Measurements from ENCODE around the gene PAPOLB.
"Not testable (repeated sequence)": the region's sequence is repeated elsewhere in the genome, so short reads cannot be mapped to it uniquely, and the experiment has no call there.

Gene PAPOLB

DNA sequence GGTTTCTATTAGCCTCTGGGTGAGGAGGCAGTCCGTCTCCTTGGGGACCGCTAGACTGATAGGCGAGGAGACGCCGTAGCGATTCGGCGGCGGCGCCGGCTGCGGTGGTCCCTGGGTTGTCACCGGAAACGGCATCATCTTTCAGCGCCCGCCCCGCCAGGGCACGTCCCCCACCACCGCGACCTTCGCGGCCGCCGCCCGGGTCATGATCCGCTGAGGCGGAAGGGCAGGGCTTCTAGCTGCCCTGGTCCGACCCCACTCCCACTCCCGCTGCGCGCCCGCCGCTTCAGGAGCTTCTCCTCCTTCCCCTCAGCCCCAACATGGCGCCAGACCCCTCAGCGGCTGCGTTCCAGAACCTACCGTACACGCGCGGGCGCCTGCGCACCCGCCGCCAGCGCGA lies at the start of gene PAPOLB:
Gene PAPOLB (minus strand): TSS at position 358 of the 400 bp plus-strand sequence. CDS start 220 bp downstream, at position 138.
- Histone ChIP-seq H3K9me3 (ENCODE audit: control insufficient read depth, insufficient read depth, low read length) (peaks cover 3% of the 10 kb centered on the region; the same call in 1 of the 2 replicates), H3K36me3 (ENCODE audit: insufficient read depth, low read length) (no peaks in the 10 kb centered on the region), H3K4me1 (ENCODE audit: insufficient read depth, low read length) (no peaks in the 10 kb centered on the region), H3K9ac (ENCODE audit: low read depth, low read length) (peak within 1 kb of the TSS; percentile 57; the same call in 1 of the 2 replicates)

DNA sequence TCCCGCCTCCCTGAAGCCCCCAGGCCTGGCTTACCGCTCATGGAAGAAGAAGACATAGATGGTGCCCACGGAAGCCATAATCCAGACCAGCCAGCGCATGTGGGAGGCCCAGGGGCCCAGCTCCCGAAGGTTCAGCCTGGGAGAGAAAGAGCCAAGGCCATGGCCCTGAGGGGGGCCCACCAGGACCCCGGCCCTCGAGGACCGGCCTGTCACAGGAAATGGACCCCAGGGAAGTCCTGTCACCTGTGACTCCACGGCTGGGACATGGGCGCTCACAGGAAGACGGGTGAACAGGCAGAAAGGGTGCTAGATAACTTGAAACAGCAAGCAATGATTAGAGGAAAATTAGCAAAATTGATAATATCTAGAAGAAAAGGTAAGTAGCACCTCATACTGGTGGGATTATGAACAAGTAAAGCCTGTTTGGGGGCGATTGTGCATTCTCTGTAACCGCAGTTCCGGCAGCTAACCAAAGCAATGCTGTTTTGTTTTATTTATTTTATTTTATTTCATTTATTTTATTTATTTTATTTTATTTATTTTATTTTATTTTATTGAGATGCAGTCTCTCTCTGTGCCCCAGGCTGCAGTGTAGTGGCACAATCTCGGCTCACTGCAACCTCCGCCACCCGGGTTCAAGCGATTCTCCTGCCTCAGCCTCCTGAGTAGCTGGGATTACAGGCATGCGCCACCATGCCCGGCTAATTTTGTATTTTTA lies 49.4 kb upstream of the PAPOLB start:
- Histone ChIP-seq H3K36me3 (ENCODE audit: insufficient read depth, low read length) (no peaks in the 10 kb centered on the region), H3K9me3 (ENCODE audit: control insufficient read depth, insufficient read depth, low read length) (no peaks in the 10 kb centered on the region), H3K4me1 (ENCODE audit: insufficient read depth, low read length) (no peaks in the 10 kb centered on the region), H3K9ac (ENCODE audit: low read depth, low read length) (no peak overlapping the region)

DNA sequence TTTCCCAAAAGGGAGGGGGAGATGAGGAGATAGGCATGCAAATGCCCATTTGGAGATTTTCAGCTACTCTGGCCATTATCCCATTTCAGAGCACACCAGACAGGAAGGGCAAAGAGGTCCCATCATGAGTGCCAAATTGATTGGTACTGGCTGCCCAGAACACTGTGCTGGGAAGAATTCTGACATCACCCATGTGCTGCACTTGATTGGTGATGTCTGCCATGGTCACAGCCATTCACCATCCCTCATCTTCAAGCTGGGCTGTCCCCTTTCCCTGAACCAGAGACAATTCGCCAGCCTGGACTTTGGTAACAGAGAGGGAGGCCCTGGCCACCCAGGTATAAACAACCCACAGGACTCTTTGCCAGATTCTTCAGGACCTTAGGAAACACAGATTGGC lies 44.9 kb upstream of the PAPOLB start:
- H3K9me3 ChIP-seq (ENCODE audit: control insufficient read depth, insufficient read depth, low read length), result no peaks in the 10 kb centered on the region
- no peak overlapping the region for H3K9ac ChIP-seq (ENCODE audit: low read depth, low read length)
- no peaks in the 10 kb centered on the region for H3K36me3 ChIP-seq (ENCODE audit: insufficient read depth, low read length)
- no peaks in the 10 kb centered on the region for H3K4me1 ChIP-seq (ENCODE audit: insufficient read depth, low read length)

DNA sequence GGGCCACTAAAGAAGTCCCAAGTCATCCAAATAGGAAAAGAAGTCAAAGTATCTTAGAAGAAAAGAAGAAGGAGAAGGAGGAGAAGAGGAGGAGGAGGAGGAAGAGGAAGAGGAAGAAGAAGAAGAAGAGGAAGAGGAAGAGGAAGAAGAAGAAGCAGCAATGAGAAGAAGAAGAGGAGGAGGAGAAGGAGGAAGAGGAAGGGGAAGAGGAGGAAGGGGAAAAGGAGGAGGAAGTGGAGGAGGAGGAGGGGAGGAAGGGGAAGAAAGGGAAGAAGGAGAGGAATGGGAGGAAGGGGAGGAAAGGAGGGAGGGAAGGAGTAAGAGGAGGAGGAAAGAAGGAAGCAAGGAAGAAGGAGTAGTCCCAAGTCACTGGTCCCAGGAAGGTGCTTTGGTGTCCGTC lies 43.3 kb upstream of the PAPOLB start:
- H3K4me1 ChIP-seq (ENCODE audit: insufficient read depth, low read length), result no peaks in the 10 kb centered on the region
- H3K9me3 ChIP-seq (ENCODE audit: control insufficient read depth, insufficient read depth, low read length), result no peaks in the 10 kb centered on the region
- H3K36me3 ChIP-seq (ENCODE audit: insufficient read depth, low read length), result no peaks in the 10 kb centered on the region
- no peak overlapping the region for H3K9ac ChIP-seq (ENCODE audit: low read depth, low read length)

DNA sequence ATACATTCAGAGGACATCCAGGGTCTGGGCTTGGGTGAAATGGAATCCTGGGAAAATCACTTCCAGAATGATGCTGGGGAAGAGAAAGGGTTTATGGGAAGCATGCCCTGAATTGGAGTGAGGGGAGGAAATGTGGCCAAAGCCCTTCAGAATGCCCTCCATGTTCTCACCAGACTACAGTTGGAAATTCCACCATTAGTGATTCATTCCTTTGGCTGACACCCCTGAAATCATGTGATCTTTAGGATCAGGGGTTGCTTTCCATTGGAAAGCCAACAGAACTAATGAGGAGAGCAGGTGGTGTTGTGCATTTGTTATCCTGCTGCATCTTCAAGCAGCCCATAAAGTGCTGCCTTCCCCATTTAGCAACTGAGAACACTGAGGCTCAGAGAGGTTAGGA lies 42.5 kb upstream of the PAPOLB start:
- Histone ChIP-seq H3K36me3 (ENCODE audit: insufficient read depth, low read length) (no peaks in the 10 kb centered on the region), H3K9me3 (ENCODE audit: control insufficient read depth, insufficient read depth, low read length) (no peaks in the 10 kb centered on the region), H3K9ac (ENCODE audit: low read depth, low read length) (no peak overlapping the region), H3K4me1 (ENCODE audit: insufficient read depth, low read length) (no peaks in the 10 kb centered on the region)

DNA sequence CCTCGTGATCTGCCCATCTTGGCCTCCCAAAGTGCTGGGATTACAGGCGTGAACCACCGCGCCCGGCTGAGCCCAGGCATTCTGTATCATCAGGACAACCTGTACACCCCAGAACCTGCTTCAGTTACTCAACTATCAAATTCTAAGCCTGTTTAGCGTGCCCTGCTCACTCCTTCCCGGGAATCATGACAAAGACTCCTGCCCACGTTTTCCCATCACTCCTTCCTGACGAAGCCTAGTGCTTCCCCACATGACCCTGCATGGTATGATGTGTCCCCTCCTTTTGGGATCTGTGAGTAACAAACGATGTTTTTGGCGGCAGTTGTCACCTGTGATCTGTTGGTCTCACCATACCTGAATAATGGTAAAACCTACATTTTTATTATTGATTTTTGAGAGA lies 33.9 kb upstream of the PAPOLB start:
- Histone ChIP-seq H3K9me3 (ENCODE audit: control insufficient read depth, insufficient read depth, low read length) (no peaks in the 10 kb centered on the region), H3K36me3 (ENCODE audit: insufficient read depth, low read length) (no peaks in the 10 kb centered on the region), H3K4me1 (ENCODE audit: insufficient read depth, low read length) (no peaks in the 10 kb centered on the region), H3K9ac (ENCODE audit: low read depth, low read length) (no peak overlapping the region)

DNA sequence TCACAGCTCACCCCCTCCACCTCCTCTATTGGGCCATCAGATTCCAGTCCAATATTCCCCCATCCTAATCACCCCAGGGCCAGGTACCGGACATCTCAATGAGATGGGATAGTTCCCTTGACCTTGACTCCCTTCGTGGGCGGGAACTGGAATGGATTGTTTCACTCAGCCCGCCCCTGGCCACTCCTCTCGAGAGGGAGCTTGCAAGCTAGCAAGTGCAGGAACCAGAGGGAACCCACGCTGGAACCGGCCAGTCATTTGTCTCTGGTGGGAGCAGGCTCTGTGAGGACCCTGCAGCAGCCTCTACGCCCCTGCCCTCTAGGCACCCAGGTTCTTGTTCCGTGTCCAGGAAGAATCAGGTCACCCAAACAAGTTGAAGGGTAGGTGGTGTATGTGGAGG lies 32.7 kb upstream of the PAPOLB start:
- no peaks in the 10 kb centered on the region for H3K9me3 ChIP-seq (ENCODE audit: control insufficient read depth, insufficient read depth, low read length)
- H3K9ac ChIP-seq (ENCODE audit: low read depth, low read length), result no peak overlapping the region
- no peaks in the 10 kb centered on the region for H3K4me1 ChIP-seq (ENCODE audit: insufficient read depth, low read length)
- H3K36me3 ChIP-seq (ENCODE audit: insufficient read depth, low read length), result no peaks in the 10 kb centered on the region

DNA sequence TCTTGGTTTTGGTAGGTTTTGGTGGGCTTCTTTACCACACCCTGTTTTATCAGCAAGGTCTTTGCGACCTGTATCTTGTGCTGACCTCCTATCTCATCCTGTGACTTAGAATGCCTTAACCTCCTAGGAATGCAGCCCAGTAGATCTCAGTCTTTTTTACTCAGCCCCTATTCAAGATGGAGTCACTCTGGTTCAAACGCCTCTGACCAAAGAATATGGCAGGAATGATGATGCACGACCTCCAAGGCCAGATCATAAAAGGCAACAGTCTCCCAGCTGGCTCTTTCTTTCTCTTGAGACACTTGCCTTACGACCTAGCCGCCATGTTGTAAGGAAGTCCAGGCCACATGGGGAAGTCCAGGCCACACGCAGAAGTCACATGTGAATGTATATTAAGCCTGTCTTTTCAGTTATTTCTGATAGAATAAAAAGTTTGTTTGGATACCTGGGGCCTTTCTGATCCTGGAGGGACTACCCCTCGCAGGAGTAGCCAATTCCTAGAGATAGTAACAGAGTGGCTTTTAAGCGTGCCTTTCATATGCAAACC lies 32.2 kb upstream of the PAPOLB start:
- Histone ChIP-seq H3K9ac (ENCODE audit: low read depth, low read length) (no peak overlapping the region), H3K4me1 (ENCODE audit: insufficient read depth, low read length) (no peaks in the 10 kb centered on the region), H3K9me3 (ENCODE audit: control insufficient read depth, insufficient read depth, low read length) (no peaks in the 10 kb centered on the region), H3K36me3 (ENCODE audit: insufficient read depth, low read length) (no peaks in the 10 kb centered on the region)

DNA sequence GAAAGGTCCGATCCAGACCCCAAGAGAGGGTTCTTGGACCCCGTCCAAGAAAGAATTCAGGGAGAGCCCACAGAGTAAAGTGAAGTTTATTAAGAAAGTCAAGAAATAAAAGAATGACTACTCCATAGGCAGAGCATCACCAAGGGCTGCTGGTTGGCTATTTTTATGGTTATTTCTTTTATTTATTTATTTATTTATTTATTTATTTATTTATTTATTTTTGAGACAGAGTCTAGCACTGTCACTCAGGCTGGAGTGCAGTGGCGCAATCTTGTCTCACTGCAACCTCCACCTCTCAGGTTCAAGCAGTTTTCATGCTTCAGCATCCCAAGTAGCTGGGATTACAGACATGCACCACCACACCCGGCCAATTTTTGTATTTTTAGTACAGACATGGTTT lies 31.4 kb upstream of the PAPOLB start:
- not testable (repeated sequence) for H3K9me3 ChIP-seq (ENCODE audit: control insufficient read depth, insufficient read depth, low read length); H3K9ac ChIP-seq (ENCODE audit: low read depth, low read length); H3K4me1 ChIP-seq (ENCODE audit: insufficient read depth, low read length); H3K36me3 ChIP-seq (ENCODE audit: insufficient read depth, low read length)

DNA sequence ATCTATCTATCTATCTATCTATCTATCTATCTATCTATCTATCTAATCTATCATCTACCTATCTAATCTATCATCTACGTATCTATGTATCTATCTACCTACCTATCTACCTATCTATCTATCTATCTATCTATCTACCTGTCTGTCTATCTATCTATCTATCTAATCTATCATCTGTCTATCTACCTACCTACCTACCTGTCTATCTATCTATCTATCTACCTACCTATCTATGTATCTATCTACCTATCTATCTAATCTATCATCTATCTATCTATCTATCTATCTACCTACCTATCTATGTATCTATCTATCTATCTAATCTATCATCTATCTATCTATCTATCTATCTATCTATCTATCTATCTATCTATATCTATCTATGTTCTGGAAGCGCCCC lies 29.7 kb upstream of the PAPOLB start:
- not testable (repeated sequence) for H3K4me1 ChIP-seq (ENCODE audit: insufficient read depth, low read length); H3K9ac ChIP-seq (ENCODE audit: low read depth, low read length); H3K9me3 ChIP-seq (ENCODE audit: control insufficient read depth, insufficient read depth, low read length); H3K36me3 ChIP-seq (ENCODE audit: insufficient read depth, low read length)

DNA sequence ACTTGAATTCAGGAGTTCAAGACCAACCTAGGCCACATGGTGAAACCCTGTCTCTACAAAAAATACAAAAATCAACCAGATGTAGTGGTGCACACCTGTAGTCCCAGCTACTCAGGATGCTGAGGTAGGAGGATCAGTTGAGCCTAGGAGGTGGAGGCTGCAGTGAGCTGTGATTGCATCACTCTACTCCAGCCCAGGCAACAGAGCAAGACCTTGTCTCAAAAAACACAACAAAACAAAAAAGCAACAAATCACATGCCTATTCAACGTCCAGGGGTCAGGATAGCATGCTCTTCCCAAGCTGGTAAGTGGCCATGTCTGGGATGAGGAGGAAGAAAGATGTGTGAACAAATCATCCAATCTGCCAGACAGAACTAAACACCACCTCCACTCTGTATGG lies 27.9 kb upstream of the PAPOLB start:
- H3K36me3 ChIP-seq (ENCODE audit: insufficient read depth, low read length), result no peaks in the 10 kb centered on the region
- no peaks in the 10 kb centered on the region for H3K4me1 ChIP-seq (ENCODE audit: insufficient read depth, low read length)
- H3K9me3 ChIP-seq (ENCODE audit: control insufficient read depth, insufficient read depth, low read length), result no peaks in the 10 kb centered on the region
- no peak overlapping the region for H3K9ac ChIP-seq (ENCODE audit: low read depth, low read length)

DNA sequence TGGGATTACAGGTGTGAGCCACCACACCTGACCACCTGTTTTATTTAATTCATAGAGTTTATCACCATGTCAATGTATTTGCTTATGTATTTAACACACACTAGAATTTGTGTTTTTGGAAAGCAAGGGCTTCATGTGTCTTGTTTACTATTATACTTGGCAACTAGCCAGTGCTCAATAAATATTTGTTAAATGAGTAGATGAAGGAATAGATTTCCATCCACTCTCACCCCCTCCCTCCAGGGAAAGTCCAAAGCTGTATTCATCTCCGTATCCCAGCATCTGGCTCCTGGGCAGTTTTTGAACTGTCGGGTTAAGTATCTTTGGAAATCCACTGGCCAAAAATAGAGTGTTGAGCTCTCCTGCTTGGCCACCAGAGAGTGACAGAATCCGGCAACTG lies 26.3 kb upstream of the PAPOLB start:
- H3K4me1 ChIP-seq (ENCODE audit: insufficient read depth, low read length), result no peaks in the 10 kb centered on the region
- no peaks in the 10 kb centered on the region for H3K9me3 ChIP-seq (ENCODE audit: control insufficient read depth, insufficient read depth, low read length)
- no peaks in the 10 kb centered on the region for H3K36me3 ChIP-seq (ENCODE audit: insufficient read depth, low read length)
- no peak overlapping the region for H3K9ac ChIP-seq (ENCODE audit: low read depth, low read length)

DNA sequence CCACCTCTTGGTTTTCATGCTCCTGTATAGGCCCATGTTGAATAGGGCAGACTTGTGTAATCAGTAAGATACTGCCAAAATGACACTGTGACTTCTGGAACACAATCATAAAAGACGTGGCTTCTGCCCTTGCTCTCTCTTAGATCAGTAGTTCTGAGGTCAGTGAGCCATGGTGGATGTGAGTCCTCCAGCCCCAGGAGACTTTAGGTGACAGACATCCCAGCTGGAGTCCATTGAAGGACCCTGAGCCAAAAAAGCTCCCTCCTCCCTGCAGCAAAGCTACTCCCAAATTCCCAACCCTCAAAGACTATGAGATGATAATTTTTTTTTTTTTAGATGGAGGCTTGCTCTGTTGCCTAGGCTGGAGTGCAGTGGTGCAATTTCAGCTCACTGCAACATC lies 24.8 kb upstream of the PAPOLB start:
- Histone ChIP-seq H3K9me3 (ENCODE audit: control insufficient read depth, insufficient read depth, low read length) (no peaks in the 10 kb centered on the region), H3K36me3 (ENCODE audit: insufficient read depth, low read length) (no peaks in the 10 kb centered on the region), H3K9ac (ENCODE audit: low read depth, low read length) (no peak overlapping the region), H3K4me1 (ENCODE audit: insufficient read depth, low read length) (no peaks in the 10 kb centered on the region)

DNA sequence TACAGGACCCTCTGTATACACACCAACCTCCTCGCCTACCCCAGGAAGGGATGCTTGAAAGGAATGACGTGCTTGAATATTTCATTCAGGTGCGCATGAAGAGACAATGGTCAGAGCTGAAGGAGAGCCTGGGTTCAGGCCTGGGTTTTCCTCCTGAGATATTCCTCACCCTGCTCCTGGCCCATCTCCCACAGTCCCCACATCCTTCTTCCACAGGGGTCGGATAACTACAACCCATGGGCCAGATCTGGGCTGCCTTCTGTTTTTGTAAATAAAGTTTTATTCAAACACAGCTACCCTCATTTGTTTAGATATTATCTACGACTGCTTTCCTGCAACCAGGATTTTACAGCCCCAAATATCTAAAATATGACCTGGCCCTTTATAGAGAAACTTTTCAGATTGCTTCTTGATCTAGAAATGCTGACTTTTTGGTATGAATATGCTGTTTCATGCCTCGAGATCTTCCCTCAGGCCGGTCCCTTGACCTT lies 23.5 kb upstream of the PAPOLB start:
- no peaks in the 10 kb centered on the region for H3K9me3 ChIP-seq (ENCODE audit: control insufficient read depth, insufficient read depth, low read length)
- no peaks in the 10 kb centered on the region for H3K4me1 ChIP-seq (ENCODE audit: insufficient read depth, low read length)
- H3K36me3 ChIP-seq (ENCODE audit: insufficient read depth, low read length), result no peaks in the 10 kb centered on the region
- H3K9ac ChIP-seq (ENCODE audit: low read depth, low read length), result no peak overlapping the region

DNA sequence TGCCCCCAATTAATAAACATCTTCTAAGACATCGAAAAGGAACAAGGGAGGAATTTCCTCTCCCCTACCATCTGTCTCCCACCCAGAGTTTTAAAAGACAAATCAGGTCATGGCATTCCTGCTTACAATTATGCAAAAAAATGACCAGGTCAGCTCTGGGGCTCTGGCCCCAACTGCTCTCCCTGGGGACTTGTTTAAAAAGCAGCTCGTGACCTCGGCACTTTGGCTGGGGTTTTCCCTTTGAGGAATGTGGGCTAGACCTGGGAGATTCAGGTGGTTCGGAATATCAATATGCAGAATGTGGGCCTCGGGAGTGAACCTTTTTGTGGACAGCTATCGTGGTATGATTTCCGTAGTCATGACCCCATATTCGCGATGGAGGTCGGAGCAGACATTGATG lies 22.3 kb upstream of the PAPOLB start:
- H3K4me1 ChIP-seq (ENCODE audit: insufficient read depth, low read length), result no peaks in the 10 kb centered on the region
- no peaks in the 10 kb centered on the region for H3K9me3 ChIP-seq (ENCODE audit: control insufficient read depth, insufficient read depth, low read length)
- H3K36me3 ChIP-seq (ENCODE audit: insufficient read depth, low read length), result no peaks in the 10 kb centered on the region
- H3K9ac ChIP-seq (ENCODE audit: low read depth, low read length), result peak overlapping the region; percentile 2; the same call in 1 of the 2 replicates
